AG09319 (cell line): Measurements from ENCODE around the gene SNX25.
"Not testable (repeated sequence)": the region's sequence is repeated elsewhere in the genome, so short reads cannot be mapped to it uniquely, and the experiment has no call there.

Experiments used
- DNase-seq: peaks from one replicate; pipeline ENCODE4 v3.0.0-alpha.2; 2010; ENCODE audit warnings: low read depth; ENCODE audit errors: extremely low read depth
- CTCF ChIP-seq: IDR thresholded peaks from 2 replicates; pipeline ENCODE4 v1.5.1; 2011; ENCODE audit warnings: low read depth, mild to moderate bottlenecking, inconsistent platforms, low read length, moderate library complexity

SNX25 gene

GRCh38 chr4:185317880-185318279, 108.5 kb downstream of the SNX25 start:
- DNase-seq = no peak
- no peak for TF ChIP-seq CTCF

GRCh38 chr4:185318679-185319078, 109.3 kb downstream of the SNX25 start:
- DNase-seq = no peak
- no peak for TF ChIP-seq CTCF

GRCh38 chr4:185322803-185323202, 113.4 kb downstream of the SNX25 start:
- no peak for DNase-seq
- no peak for TF ChIP-seq CTCF

- DNase-seq = no peak
- no peak for TF ChIP-seq CTCF
Observed at GRCh38 chr4:185323606-185324005, 114.2 kb downstream of the SNX25 start.

- not testable (repeated sequence) for DNase-seq
Observed at GRCh38 chr4:185324361-185324760, 115.0 kb downstream of the SNX25 start.

GRCh38 chr4:185325721-185326120, 116.3 kb downstream of the SNX25 start:
- not testable (repeated sequence) for DNase-seq

GRCh38 chr4:185328586-185328985, 119.2 kb downstream of the SNX25 start:
- no peak for TF ChIP-seq CTCF
- no peak for DNase-seq

- not testable (repeated sequence) for DNase-seq
Observed at GRCh38 chr4:185329879-185330510, 120.6 kb downstream of the SNX25 start.

- DNase-seq = no peak
- no peak for TF ChIP-seq CTCF
Observed at GRCh38 chr4:185332575-185333464, 123.4 kb downstream of the SNX25 start.
